GM12865 (cell line): ENCODE data around the gene MCRS1.

Experiments used
- DNase-seq: peaks from one replicate; pipeline ENCODE4 v3.0.0; 2010; ENCODE audit warnings: low read depth
- H3K4me3 ChIP-seq: 2 replicates; pipeline ENCODE4 v1.5.1; 2011; ENCODE audit warnings: mild to moderate bottlenecking, low read depth, low read length, control low read depth
- CTCF ChIP-seq: IDR thresholded peaks from 2 replicates; pipeline ENCODE4 v1.5.1; 2011; ENCODE audit warnings: low read length, control low read depth, low read depth, inconsistent platforms; ENCODE audit not compliant: insufficient read depth; ENCODE audit errors: missing control alignments

The MCRS1 gene

DNA sequence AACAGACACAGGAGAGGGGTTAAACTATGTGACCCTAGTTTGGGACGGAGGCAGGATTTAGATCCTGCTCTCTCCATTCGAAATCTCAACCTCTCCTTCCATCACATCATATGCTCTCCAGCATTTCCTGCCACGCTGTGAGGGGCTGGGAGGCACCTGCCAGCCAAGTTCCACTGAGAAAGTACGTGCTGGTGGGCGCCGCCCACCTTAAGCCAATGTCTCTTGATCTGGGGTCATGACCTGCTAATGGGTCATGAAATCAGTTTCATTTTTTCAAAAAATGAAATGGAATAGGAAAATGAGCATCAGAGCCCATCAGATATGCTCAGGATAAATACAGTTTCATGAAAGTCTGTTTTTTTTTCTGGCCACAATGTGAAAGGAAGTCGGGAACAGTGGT is 7.2 kb downstream of the MCRS1 start:
- no peak overlapping the region for H3K4me3 ChIP-seq
- DNase-seq = no peak
- TF ChIP-seq CTCF = no peak

DNA sequence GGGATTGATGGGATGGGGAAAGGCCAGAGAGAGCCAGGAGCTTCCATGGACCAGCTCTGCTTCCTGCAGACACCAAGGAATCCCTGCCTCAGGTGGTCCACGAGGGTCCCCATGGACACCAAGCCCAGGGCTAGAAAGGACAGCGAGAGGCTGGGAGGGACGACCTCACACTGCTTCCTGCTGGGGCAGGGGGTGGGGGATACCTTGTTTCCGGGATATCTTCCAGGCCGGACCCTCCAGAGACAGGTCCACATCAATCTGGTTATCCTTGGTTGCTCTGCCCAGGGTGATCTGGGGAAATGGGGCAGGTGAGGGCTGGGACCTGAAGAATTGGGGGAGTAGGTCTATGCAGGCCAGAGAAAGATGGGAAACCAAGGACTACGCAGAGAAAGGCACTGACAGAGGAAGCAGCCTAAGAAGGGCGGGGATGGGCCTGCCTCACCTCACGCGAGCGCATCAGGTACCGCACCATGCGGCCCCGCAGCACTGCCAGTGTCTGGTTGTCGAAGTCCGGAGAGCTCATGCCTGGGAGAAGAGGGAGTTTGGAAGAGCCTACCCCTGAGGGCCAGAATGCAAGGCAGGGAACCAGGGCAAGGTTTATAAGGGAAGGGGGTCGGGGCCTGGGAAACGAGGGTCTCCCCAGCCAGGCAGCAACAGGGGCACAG is 8.8 kb downstream of the MCRS1 start:
- TF ChIP-seq CTCF = no peak
- no peak overlapping the region for H3K4me3 ChIP-seq
- DNase-seq = no peak

DNA sequence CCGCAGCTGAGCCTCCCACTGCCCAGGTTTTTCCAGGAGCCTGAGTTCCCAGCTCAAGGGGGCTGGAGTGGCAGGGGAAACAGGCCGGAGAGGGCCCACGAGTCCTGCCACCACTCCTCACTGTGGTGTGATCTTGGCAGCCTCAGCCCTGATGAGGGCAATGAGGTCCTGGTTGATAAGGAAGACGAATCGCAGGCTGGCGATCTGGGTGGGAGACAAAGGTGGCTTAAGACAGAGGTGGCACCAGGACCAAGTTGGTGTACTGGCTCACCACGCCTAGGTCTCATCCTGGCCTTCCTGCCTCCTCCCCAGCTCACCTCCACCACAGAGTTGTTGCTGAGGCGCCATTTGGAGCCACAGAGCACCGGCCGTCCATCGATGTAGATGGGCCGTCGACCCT is 9.4 kb downstream of the MCRS1 start:
- no peak overlapping the region for H3K4me3 ChIP-seq
- TF ChIP-seq CTCF = no peak
- no peak for DNase-seq

DNA sequence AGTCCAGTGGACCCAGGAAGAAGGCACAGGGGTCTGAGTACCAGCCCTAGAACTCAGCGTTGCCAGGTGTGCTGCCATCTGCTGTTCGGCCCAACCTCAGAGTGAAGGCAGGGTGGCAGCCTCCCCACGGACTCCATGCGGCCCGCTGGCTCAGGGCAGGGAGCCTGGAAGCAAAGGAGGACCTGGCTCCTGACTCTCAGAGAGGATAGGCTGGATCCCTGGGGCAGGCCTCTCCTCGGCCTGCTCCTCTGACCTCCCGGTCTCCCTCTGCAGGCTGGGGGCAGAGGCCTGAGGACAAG is 10.1 kb downstream of the MCRS1 start:
- no peak for TF ChIP-seq CTCF
- H3K4me3 ChIP-seq = no peak overlapping the region
- no peak for DNase-seq

GRCh38 chr12:49557187-49557916 is 10.6 kb downstream of the MCRS1 start:
- H3K4me3 ChIP-seq = no peak overlapping the region
- no peak for TF ChIP-seq CTCF
- no peak for DNase-seq

- no peak for TF ChIP-seq CTCF
- DNase-seq = no peak
- no peak overlapping the region for H3K4me3 ChIP-seq
Measured at GRCh38 chr12:49556391-49557186, 11.4 kb downstream of the MCRS1 start.
